Measurements from ENCODE around the gene EDEM3.
A peak's percentile ranks its signal among the peaks of the same experiment; 100 is the strongest.

Gene EDEM3

DNA sequence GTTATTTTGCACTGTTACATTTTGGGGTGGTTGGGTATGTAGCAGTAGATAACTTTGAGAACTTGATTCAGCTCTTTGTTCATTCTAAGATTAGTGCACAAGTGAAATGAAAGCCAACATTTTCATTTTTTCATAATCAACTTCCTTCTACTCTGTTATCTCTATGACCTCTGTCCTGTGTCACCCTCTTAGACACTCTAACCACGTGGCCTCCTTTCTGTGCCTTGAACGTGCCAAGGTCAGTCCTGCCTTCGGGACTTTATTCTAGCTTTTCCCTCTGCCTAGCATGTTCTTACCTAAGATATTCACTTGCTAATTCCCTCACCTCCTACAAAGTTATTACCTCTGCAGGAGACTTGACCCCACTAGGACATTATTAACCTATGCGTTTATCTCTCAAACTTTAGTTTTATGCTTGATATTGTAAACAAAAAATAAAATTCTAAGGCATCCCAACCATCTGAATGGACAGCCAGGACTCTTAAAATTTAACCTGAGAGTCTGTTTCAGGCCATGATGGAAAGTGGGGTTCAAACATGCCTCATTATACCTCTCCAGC, 19.2 kb upstream of the EDEM3 start:
- Histone ChIP-seq H3K27ac (ENCODE audit: low read depth, low read length) (no peak overlapping the region), H3K79me1 (ENCODE audit: low read length) (no peaks in the 10 kb centered on the region), H3K18ac (ENCODE audit: low read length) (no peak overlapping the region), H3K4me1 (ENCODE audit: control insufficient read depth in 1 of 2, insufficient read depth in 2 of 2, low read length in 2 of 2) (no peaks in the 10 kb centered on the region), H2AK5ac (ENCODE audit: low read length) (no peak overlapping the region), H2BK120ac (ENCODE audit: insufficient read depth, low read length, poor library complexity) (no peak overlapping the region), H3K27me3 (ENCODE audit: insufficient read depth, low read length) (no peaks in the 10 kb centered on the region), H3K36me3 (ENCODE audit: control insufficient read depth in 1 of 2, insufficient read depth in 2 of 2, low read length in 2 of 2) (no peaks in the 10 kb centered on the region), H3K14ac (ENCODE audit: low read length) (no peak overlapping the region), H3K9ac (ENCODE audit: low read length) (no peak overlapping the region), H3K79me2 (ENCODE audit: control insufficient read depth, insufficient read depth, low read length, poor library complexity) (no peaks in the 10 kb centered on the region), H3K23ac (ENCODE audit: low read length) (peak overlapping the region; percentile 97), H3K4me2 (ENCODE audit: low read length) (no peak overlapping the region), H2BK5ac (ENCODE audit: low read depth, low read length, poor library complexity) (no peak overlapping the region), H3K9me3 (ENCODE audit: insufficient read depth, low read depth, low read length) (no peaks in the 10 kb centered on the region), H2BK12ac (ENCODE audit: low read length) (no peak overlapping the region), H3K4ac (ENCODE audit: low read depth, low read length) (no peak overlapping the region), H2AFZ (ENCODE audit: insufficient read depth, low read length, poor library complexity) (no peak overlapping the region), H4K12ac (ENCODE audit: low read depth, low read length) (no peak overlapping the region), H3K4me3 (ENCODE audit: low read depth, low read length) (no peak overlapping the region), H4K8ac (ENCODE audit: low read depth, low read length) (no peak overlapping the region), H4K91ac (ENCODE audit: low read depth, low read length) (no peak overlapping the region)
- WGBS (ENCODE audit: extremely low coverage, insufficient coverage, insufficient read length) = no CpG with 5 or more reads among the region's 4 CpGs
- no peak for DNase-seq

DNA sequence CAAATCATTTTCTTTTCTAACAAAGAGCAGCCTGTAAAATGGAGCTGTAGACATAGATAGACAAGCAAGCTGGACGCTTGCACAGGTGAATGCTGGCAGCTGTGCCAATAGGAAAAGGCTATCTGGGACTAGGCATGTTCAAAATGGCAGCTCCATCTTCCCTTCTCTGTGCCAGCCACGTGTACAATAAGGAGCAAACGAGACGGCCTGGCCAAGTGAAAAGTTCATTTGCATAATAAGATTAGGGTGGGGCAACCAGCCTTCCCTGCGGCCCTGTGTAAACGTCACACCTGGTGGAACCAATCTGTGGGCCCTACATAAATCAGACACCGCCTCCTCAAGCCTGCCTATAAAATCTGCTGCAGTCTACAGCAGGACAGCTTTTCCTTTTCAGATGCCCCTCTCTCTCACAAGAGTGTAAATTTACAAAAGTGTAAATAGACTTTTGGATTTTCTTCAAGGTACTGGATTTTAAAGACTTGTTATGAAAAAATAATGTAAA, 16.6 kb upstream of the EDEM3 start:
- Histone ChIP-seq H3K23ac (ENCODE audit: low read length) (no peak overlapping the region), H3K18ac (ENCODE audit: low read length) (no peak overlapping the region), H3K4me3 (ENCODE audit: low read depth, low read length) (no peak overlapping the region), H3K4ac (ENCODE audit: low read depth, low read length) (no peak overlapping the region), H2BK5ac (ENCODE audit: low read depth, low read length, poor library complexity) (no peak overlapping the region), H4K91ac (ENCODE audit: low read depth, low read length) (no peak overlapping the region), H3K79me1 (ENCODE audit: low read length) (no peaks in the 10 kb centered on the region), H2BK120ac (ENCODE audit: insufficient read depth, low read length, poor library complexity) (no peak overlapping the region), H3K4me2 (ENCODE audit: low read length) (no peak overlapping the region), H3K9me3 (ENCODE audit: insufficient read depth, low read depth, low read length) (no peaks in the 10 kb centered on the region), H4K8ac (ENCODE audit: low read depth, low read length) (no peak overlapping the region), H3K79me2 (ENCODE audit: control insufficient read depth, insufficient read depth, low read length, poor library complexity) (no peaks in the 10 kb centered on the region), H3K14ac (ENCODE audit: low read length) (no peak overlapping the region), H4K12ac (ENCODE audit: low read depth, low read length) (no peak overlapping the region), H2AK5ac (ENCODE audit: low read length) (no peak overlapping the region), H3K36me3 (ENCODE audit: control insufficient read depth in 1 of 2, insufficient read depth in 2 of 2, low read length in 2 of 2) (no peaks in the 10 kb centered on the region), H3K27me3 (ENCODE audit: insufficient read depth, low read length) (no peaks in the 10 kb centered on the region), H2BK12ac (ENCODE audit: low read length) (no peak overlapping the region), H3K27ac (ENCODE audit: low read depth, low read length) (no peak overlapping the region), H3K4me1 (ENCODE audit: control insufficient read depth in 1 of 2, insufficient read depth in 2 of 2, low read length in 2 of 2) (no peaks in the 10 kb centered on the region), H2AFZ (ENCODE audit: insufficient read depth, low read length, poor library complexity) (no peak overlapping the region), H3K9ac (ENCODE audit: low read length) (no peak overlapping the region)
- DNase-seq = no peak
- WGBS (ENCODE audit: extremely low coverage, insufficient coverage, insufficient read length) = no CpG with 5 or more reads among the region's 7 CpGs

- no peak overlapping the region for H3K4ac ChIP-seq (ENCODE audit: low read depth, low read length)
- no peaks in the 10 kb centered on the region for H3K9me3 ChIP-seq (ENCODE audit: insufficient read depth, low read depth, low read length)
- H2BK12ac ChIP-seq (ENCODE audit: low read length) = no peak overlapping the region
These were observed 15.7 kb upstream of the EDEM3 start for GRCh38 chr1:184770181-184770979.

DNA sequence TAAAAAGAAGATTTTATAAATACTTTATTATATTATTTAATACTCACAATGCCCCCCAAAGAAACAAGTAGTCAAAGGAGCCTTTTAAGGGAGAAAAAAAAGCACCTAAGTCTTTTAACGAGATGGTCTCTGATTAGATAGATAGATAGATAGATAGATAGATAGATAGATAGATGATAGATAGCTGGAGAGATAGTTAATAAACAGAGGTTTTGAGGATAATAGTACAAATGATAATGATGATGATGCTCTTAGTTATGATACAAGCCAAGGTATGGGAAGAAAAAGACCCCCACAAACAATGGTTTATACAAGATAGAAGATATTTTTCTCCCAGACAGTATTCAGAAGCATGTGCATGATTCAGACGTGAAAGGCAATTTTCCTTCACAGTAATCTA, 14.6 kb upstream of the EDEM3 start:
- Histone ChIP-seq H3K9me3 (ENCODE audit: insufficient read depth, low read depth, low read length) (no peaks in the 10 kb centered on the region), H2BK12ac (ENCODE audit: low read length) (no peak overlapping the region), H3K27ac (ENCODE audit: low read depth, low read length) (no peak overlapping the region), H3K14ac (ENCODE audit: low read length) (no peak overlapping the region), H3K23ac (ENCODE audit: low read length) (no peak overlapping the region), H3K4me1 (ENCODE audit: control insufficient read depth in 1 of 2, insufficient read depth in 2 of 2, low read length in 2 of 2) (no peaks in the 10 kb centered on the region), H3K79me1 (ENCODE audit: low read length) (no peaks in the 10 kb centered on the region), H3K79me2 (ENCODE audit: control insufficient read depth, insufficient read depth, low read length, poor library complexity) (no peaks in the 10 kb centered on the region), H2BK120ac (ENCODE audit: insufficient read depth, low read length, poor library complexity) (no peak overlapping the region), H2BK5ac (ENCODE audit: low read depth, low read length, poor library complexity) (no peak overlapping the region), H3K4me2 (ENCODE audit: low read length) (no peak overlapping the region), H4K12ac (ENCODE audit: low read depth, low read length) (no peak overlapping the region), H2AFZ (ENCODE audit: insufficient read depth, low read length, poor library complexity) (no peak overlapping the region), H4K91ac (ENCODE audit: low read depth, low read length) (no peak overlapping the region), H3K4ac (ENCODE audit: low read depth, low read length) (no peak overlapping the region), H3K4me3 (ENCODE audit: low read depth, low read length) (no peak overlapping the region), H3K36me3 (ENCODE audit: control insufficient read depth in 1 of 2, insufficient read depth in 2 of 2, low read length in 2 of 2) (no peaks in the 10 kb centered on the region), H3K18ac (ENCODE audit: low read length) (no peak overlapping the region), H3K27me3 (ENCODE audit: insufficient read depth, low read length) (no peaks in the 10 kb centered on the region), H2AK5ac (ENCODE audit: low read length) (no peak overlapping the region), H3K9ac (ENCODE audit: low read length) (no peak overlapping the region), H4K8ac (ENCODE audit: low read depth, low read length) (no peak overlapping the region)
- no CpG with 5 or more reads among the region's 2 CpGs for WGBS (ENCODE audit: extremely low coverage, insufficient coverage, insufficient read length)
- no peak for DNase-seq

More at GRCh38 chr1:184770181-184770979, 15.7 kb upstream of the EDEM3 start:
- H3K79me2 ChIP-seq (ENCODE audit: control insufficient read depth, insufficient read depth, low read length, poor library complexity) = no peaks in the 10 kb centered on the region
- no peaks in the 10 kb centered on the region for H3K27me3 ChIP-seq (ENCODE audit: insufficient read depth, low read length)
- no peak overlapping the region for H2BK5ac ChIP-seq (ENCODE audit: low read depth, low read length, poor library complexity)
- no peak overlapping the region for H2AFZ ChIP-seq (ENCODE audit: insufficient read depth, low read length, poor library complexity)
- no peak overlapping the region for H3K4me3 ChIP-seq (ENCODE audit: low read depth, low read length)
- no peak overlapping the region for H3K27ac ChIP-seq (ENCODE audit: low read depth, low read length)
- H4K8ac ChIP-seq (ENCODE audit: low read depth, low read length) = no peak overlapping the region
- H3K4me2 ChIP-seq (ENCODE audit: low read length) = no peak overlapping the region
- WGBS (ENCODE audit: extremely low coverage, insufficient coverage, insufficient read length) = no CpG with 5 or more reads among the region's 4 CpGs
- no peaks in the 10 kb centered on the region for H3K4me1 ChIP-seq (ENCODE audit: control insufficient read depth in 1 of 2, insufficient read depth in 2 of 2, low read length in 2 of 2)
- H3K14ac ChIP-seq (ENCODE audit: low read length) = no peak overlapping the region
- DNase-seq = no peak
- H2AK5ac ChIP-seq (ENCODE audit: low read length) = no peak overlapping the region
- H3K9ac ChIP-seq (ENCODE audit: low read length) = no peak overlapping the region
- H3K18ac ChIP-seq (ENCODE audit: low read length) = no peak overlapping the region
- H3K79me1 ChIP-seq (ENCODE audit: low read length) = no peaks in the 10 kb centered on the region
- no peaks in the 10 kb centered on the region for H3K36me3 ChIP-seq (ENCODE audit: control insufficient read depth in 1 of 2, insufficient read depth in 2 of 2, low read length in 2 of 2)
- H3K23ac ChIP-seq (ENCODE audit: low read length) = no peak overlapping the region
- no peak overlapping the region for H4K91ac ChIP-seq (ENCODE audit: low read depth, low read length)
- no peak overlapping the region for H2BK120ac ChIP-seq (ENCODE audit: insufficient read depth, low read length, poor library complexity)
- no peak overlapping the region for H4K12ac ChIP-seq (ENCODE audit: low read depth, low read length)
